HepG2 (cell line): ENCODE measurements around the gene PARN. TPM values are rescaled to one million over a fixed set of nuclear protein-coding genes. Genes with fewer than 3 reads are reported as not detected.

Experiments
- ATF7-NPFF ChIP-seq: sonication (generic); formaldehyde crosslinking; IDR thresholded peaks from 2 replicates; pipeline ENCODE4 v1.8.1; 2023; ENCODE audit warnings: mild to moderate bottlenecking, low read depth, missing genetic modification reagents, moderate library complexity
- CBX1 ChIP-seq: IDR thresholded peaks from one replicate; pipeline ENCODE4 v1.6.1; 2016; ENCODE audit warnings: antibody characterized with exemption, low read depth
- GLI4 ChIP-seq: sonication (generic); formaldehyde crosslinking; IDR thresholded peaks from 2 replicates; pipeline ENCODE4 v1.5.1; 2020; ENCODE audit warnings: missing genetic modification reagents, mild to moderate bottlenecking, moderate library complexity, borderline replicate concordance
- KDM5B ChIP-seq: sonication (generic); formaldehyde crosslinking; IDR thresholded peaks from 2 replicates; pipeline ENCODE4 v1.4.0; 2020; ENCODE audit warnings: missing genetic modification reagents, mild to moderate bottlenecking, borderline replicate concordance
- MIER2 ChIP-seq: IDR thresholded peaks from 2 replicates; pipeline ENCODE4 v1.6.1; 2016; ENCODE audit warnings: missing biosample characterization, missing genetic modification reagents
- NRL ChIP-seq: sonication (generic); formaldehyde crosslinking; IDR thresholded peaks from 2 replicates; pipeline ENCODE4 v1.5.0; 2020; ENCODE audit warnings: missing genetic modification reagents, mild to moderate bottlenecking, moderate library complexity, borderline replicate concordance
- PHF21A ChIP-seq: sonication (generic); formaldehyde crosslinking; IDR thresholded peaks from 2 replicates; pipeline ENCODE4 v1.5.0; 2020; ENCODE audit warnings: mild to moderate bottlenecking, missing genetic modification reagents
- POLR2AphosphoS5 ChIP-seq: IDR thresholded peaks from 2 replicates; pipeline ENCODE4 v1.6.1; 2012; ENCODE audit warnings: low read depth, low read length
- RBM22 ChIP-seq: fragments of 200-400 bp; formaldehyde crosslinking; optimal IDR thresholded peaks from 2 replicates; pipeline ENCODE3; 2017; ENCODE audit warnings: mild to moderate bottlenecking, low read length, moderate library complexity
- SCMH1 ChIP-seq: sonication (generic); formaldehyde crosslinking; IDR thresholded peaks from 2 replicates; pipeline ENCODE4 v1.9.0; 2021; ENCODE audit warnings: missing genetic modification reagents, mild to moderate bottlenecking, borderline replicate concordance
- TGIF2 ChIP-seq: IDR thresholded peaks from 2 replicates; pipeline ENCODE4 v1.6.1; 2016; ENCODE audit warnings: control low read depth, missing compliant biosample characterization
- ZNF232 ChIP-seq: sonication (generic); formaldehyde crosslinking; IDR thresholded peaks from 2 replicates; pipeline ENCODE4 v1.4.0; 2020; ENCODE audit warnings: missing genetic modification reagents, borderline replicate concordance
- ZNF260 ChIP-seq: sonication (generic); formaldehyde crosslinking; IDR thresholded peaks from 2 replicates; pipeline ENCODE4 v1.4.0; 2020; ENCODE audit warnings: missing genetic modification reagents, low read depth, mild to moderate bottlenecking, borderline replicate concordance
- ZNF496 ChIP-seq: sonication (generic); formaldehyde crosslinking; IDR thresholded peaks from 2 replicates; pipeline ENCODE4 v1.8.1; 2023; ENCODE audit warnings: mild to moderate bottlenecking, moderate library complexity, missing genetic modification reagents; ENCODE audit not compliant: insufficient replicate concordance
- ZNF713 ChIP-seq: sonication (generic); formaldehyde crosslinking; IDR thresholded peaks from 2 replicates; pipeline ENCODE4 v1.4.0; 2020; ENCODE audit warnings: mild to moderate bottlenecking, missing genetic modification reagents
- polyA plus RNA-seq, 8 experiments: library from polyadenylated mRNA; depleted of rRNA in 3 of 8; stranded (reverse) in 7 of 8; unstranded in 1 of 8; fragments of >200 nt; fragmentation: Illumina TruSeq in 4 of 8; extraction: Trizol in 4 of 8; gene quantifications; 2 replicates each; pipeline versions ENCODE4 v1.2.1 to v1.2.3, GENCODE V29; 2011 to 2016; ENCODE audit warnings: low read depth in 4 of 8, missing spikeins in 1 of 8, mixed read lengths in 1 of 8; ENCODE audit not compliant: insufficient read depth in 1 of 8
- total RNA-seq, 5 experiments: library from RNA; depleted of rRNA; stranded (reverse); fragments of >200 nt; fragmentation: Illumina TruSeq; extraction: Trizol; gene quantifications; 2 replicates each; pipeline ENCODE4 v1.2.3, GENCODE V29; 2016; ENCODE audit warnings: low read depth in 1 of 5
- TF ChIP-seq, protein P1 (sequence below): sonication (generic); formaldehyde crosslinking; IDR thresholded peaks from 2 replicates; pipeline ENCODE4 v1.5.0; 2020; ENCODE audit warnings: mild to moderate bottlenecking, missing genetic modification reagents
- TF ChIP-seq, protein P2 (sequence below): fragments of 450-650 bp; IDR thresholded peaks from 2 replicates; pipeline ENCODE4 v1.6.1; 2017
- TF ChIP-seq, protein P3 (sequence below): sonication (generic); formaldehyde crosslinking; IDR thresholded peaks from 2 replicates; pipeline ENCODE4 v1.4.0; 2020; ENCODE audit warnings: missing genetic modification reagents
- TF ChIP-seq, protein P4 (sequence below): sonication (generic); formaldehyde crosslinking; IDR thresholded peaks from 2 replicates; pipeline ENCODE4 v1.4.0; 2020; ENCODE audit warnings: missing genetic modification reagents

PARN gene
- total and polyA plus RNA-seq, 2 of the 13 experiments (the other 11 are each of a cell fraction or from before 2014, with no cell fraction given) = 13.3 to 47.6 TPM

DNA sequence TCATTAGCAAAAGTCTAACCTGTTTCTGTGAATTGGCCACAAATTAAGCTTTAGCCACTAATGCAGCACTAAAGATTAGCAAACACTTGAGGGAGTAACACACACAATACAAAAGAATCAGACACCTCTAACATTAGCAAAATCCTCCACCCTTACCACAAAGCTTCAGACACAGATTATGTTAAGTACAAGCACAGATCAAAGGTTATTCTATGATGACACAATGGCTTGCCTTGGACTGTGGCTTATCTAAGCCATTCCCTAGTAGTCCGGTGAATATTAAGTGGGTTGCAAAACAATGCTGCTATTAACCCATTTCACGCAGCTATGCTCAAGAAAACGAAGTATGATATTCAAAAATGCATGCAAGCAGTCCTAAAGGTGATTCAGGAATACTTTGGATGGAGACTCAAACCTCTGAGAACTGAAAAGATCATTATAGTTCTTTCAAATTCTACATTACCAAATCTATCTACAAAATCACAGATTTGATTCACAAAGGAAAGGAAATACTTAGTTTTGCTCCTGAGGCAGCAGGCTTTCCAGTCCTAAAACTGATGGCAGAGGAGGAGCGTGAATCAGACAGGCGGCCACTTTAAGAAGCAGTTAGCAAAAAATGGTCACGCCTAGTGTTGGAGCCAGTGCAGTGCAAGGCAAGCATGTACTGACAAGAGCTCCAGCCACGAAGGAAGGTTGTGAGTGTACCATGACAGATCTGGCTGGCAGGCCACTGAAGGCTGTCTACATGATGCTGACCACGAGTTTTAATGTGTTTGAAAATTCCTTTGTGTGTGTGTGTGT lies 67.2 kb downstream of the PARN start (continued):
- TF ChIP-seq SCMH1 (CRISPR knock-in tag) = no peak
- TF ChIP-seq, protein P1, sequence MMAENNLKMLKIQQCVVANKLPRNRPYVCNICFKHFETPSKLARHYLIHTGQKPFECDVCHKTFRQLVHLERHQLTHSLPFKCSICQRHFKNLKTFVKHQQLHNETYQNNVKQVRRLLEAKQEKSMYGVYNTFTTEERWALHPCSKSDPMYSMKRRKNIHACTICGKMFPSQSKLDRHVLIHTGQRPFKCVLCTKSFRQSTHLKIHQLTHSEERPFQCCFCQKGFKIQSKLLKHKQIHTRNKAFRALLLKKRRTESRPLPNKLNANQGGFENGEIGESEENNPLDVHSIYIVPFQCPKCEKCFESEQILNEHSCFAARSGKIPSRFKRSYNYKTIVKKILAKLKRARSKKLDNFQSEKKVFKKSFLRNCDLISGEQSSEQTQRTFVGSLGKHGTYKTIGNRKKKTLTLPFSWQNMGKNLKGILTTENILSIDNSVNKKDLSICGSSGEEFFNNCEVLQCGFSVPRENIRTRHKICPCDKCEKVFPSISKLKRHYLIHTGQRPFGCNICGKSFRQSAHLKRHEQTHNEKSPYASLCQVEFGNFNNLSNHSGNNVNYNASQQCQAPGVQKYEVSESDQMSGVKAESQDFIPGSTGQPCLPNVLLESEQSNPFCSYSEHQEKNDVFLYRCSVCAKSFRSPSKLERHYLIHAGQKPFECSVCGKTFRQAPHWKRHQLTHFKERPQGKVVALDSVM = no peak
- TF ChIP-seq, protein P2, sequence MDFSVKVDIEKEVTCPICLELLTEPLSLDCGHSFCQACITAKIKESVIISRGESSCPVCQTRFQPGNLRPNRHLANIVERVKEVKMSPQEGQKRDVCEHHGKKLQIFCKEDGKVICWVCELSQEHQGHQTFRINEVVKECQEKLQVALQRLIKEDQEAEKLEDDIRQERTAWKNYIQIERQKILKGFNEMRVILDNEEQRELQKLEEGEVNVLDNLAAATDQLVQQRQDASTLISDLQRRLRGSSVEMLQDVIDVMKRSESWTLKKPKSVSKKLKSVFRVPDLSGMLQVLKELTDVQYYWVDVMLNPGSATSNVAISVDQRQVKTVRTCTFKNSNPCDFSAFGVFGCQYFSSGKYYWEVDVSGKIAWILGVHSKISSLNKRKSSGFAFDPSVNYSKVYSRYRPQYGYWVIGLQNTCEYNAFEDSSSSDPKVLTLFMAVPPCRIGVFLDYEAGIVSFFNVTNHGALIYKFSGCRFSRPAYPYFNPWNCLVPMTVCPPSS = no peak
- TF ChIP-seq ZNF713 = no peak
- peak; percentile 72 for TF ChIP-seq MIER2 (CRISPR knock-in tag)
- no peak for TF ChIP-seq NRL (CRISPR knock-in tag)
- no peak for TF ChIP-seq ZNF260
- TF ChIP-seq CBX1 = no peak
- 0 out of 2 replicates have a peak, but pooled peaks have one; percentile 43 for TF ChIP-seq ZNF232 (CRISPR knock-in tag)
- peak; percentile 81; the same call in 1 of the 2 replicates for TF ChIP-seq PHF21A (CRISPR knock-in tag)
- no peak for TF ChIP-seq KDM5B (CRISPR knock-in tag)
- TF ChIP-seq, protein P3, sequence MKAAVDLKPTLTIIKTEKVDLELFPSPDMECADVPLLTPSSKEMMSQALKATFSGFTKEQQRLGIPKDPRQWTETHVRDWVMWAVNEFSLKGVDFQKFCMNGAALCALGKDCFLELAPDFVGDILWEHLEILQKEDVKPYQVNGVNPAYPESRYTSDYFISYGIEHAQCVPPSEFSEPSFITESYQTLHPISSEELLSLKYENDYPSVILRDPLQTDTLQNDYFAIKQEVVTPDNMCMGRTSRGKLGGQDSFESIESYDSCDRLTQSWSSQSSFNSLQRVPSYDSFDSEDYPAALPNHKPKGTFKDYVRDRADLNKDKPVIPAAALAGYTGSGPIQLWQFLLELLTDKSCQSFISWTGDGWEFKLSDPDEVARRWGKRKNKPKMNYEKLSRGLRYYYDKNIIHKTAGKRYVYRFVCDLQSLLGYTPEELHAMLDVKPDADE (CRISPR knock-in tag) = no peak
- TF ChIP-seq TGIF2 = no peak
- no peak for TF ChIP-seq RBM22
- TF ChIP-seq ATF7-NPFF = no peak
- TF ChIP-seq ZNF496 = no peak
- no peak for TF ChIP-seq GLI4
- TF ChIP-seq, protein P4, sequence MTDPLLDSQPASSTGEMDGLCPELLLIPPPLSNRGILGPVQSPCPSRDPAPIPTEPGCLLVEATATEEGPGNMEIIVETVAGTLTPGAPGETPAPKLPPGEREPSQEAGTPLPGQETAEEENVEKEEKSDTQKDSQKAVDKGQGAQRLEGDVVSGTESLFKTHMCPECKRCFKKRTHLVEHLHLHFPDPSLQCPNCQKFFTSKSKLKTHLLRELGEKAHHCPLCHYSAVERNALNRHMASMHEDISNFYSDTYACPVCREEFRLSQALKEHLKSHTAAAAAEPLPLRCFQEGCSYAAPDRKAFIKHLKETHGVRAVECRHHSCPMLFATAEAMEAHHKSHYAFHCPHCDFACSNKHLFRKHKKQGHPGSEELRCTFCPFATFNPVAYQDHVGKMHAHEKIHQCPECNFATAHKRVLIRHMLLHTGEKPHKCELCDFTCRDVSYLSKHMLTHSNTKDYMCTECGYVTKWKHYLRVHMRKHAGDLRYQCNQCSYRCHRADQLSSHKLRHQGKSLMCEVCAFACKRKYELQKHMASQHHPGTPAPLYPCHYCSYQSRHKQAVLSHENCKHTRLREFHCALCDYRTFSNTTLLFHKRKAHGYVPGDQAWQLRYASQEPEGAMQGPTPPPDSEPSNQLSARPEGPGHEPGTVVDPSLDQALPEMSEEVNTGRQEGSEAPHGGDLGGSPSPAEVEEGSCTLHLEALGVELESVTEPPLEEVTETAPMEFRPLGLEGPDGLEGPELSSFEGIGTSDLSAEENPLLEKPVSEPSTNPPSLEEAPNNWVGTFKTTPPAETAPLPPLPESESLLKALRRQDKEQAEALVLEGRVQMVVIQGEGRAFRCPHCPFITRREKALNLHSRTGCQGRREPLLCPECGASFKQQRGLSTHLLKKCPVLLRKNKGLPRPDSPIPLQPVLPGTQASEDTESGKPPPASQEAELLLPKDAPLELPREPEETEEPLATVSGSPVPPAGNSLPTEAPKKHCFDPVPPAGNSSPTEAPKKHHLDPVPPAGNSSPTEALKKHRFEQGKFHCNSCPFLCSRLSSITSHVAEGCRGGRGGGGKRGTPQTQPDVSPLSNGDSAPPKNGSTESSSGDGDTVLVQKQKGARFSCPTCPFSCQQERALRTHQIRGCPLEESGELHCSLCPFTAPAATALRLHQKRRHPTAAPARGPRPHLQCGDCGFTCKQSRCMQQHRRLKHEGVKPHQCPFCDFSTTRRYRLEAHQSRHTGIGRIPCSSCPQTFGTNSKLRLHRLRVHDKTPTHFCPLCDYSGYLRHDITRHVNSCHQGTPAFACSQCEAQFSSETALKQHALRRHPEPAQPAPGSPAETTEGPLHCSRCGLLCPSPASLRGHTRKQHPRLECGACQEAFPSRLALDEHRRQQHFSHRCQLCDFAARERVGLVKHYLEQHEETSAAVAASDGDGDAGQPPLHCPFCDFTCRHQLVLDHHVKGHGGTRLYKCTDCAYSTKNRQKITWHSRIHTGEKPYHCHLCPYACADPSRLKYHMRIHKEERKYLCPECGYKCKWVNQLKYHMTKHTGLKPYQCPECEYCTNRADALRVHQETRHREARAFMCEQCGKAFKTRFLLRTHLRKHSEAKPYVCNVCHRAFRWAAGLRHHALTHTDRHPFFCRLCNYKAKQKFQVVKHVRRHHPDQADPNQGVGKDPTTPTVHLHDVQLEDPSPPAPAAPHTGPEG (CRISPR knock-in tag) = peak; percentile 36; the same call in 1 of the 2 replicates
- TF ChIP-seq POLR2AphosphoS5 = no peak
